AG10803 (cell line): ENCODE measurements around the gene TMOD2.

Source experiments
- DNase-seq: peaks from one replicate; pipeline ENCODE4 v3.0.0; 2010; ENCODE audit warnings: low read depth
- H3K4me3 ChIP-seq: 2 replicates; pipeline ENCODE4 v1.5.1; 2011; ENCODE audit warnings: mild to moderate bottlenecking, low read length, control low read depth
- CTCF ChIP-seq: conservative IDR thresholded peaks from 2 replicates; pipeline ENCODE4 v1.5.1; 2011; ENCODE audit warnings: mild to moderate bottlenecking, low read length, control low read depth, inconsistent platforms

The TMOD2 gene

GRCh38 chr15:51799282-51800252 is 48.2 kb downstream of the TMOD2 start:
- H3K4me3 ChIP-seq = no peak overlapping the region
- TF ChIP-seq CTCF = no peak
- DNase-seq = no peak

DNA sequence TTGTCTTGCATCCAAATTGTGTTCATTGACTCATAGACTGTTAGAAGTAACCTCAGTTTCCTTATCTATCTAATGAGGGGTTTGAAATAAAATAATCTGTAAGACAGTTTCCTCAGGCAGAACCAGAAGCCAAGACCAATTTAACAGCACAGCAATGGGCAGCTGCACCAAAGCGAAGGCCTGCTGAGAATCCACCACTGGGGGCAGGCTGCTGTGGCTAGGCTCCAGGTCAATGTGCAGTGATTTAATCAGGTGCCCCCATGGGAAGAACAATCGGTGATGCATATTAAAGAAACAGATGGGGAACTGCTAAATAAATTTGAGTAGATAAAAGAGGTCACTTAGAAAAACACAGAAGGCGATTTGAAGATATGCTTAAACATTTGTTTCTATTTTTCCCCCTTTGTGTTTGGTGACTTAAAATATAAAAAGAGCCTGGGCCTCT is 50.0 kb downstream of the TMOD2 start:
- peak; percentile 19 for DNase-seq
- peak; percentile 55 for TF ChIP-seq CTCF

DNA sequence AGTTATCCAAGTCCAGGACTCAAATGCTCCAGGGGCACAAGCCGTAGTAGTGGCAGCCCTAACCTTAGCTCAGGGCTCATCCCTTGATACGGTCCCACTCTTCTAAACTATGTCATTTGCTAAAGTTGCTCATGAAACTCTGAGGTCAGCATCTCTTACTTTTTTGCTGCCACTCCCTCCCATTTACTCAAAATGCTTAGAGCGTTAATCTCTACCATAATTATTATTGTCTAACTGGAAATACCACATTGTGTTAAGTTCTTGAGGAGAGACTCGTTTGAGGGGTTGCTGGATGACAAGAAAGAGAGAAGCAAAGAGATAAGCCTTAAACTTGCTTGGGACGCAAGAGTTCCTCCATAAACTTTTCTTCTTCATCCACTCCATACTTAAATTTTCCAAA is 51.2 kb downstream of the TMOD2 start:
- DNase-seq = no peak
- no peak for TF ChIP-seq CTCF
- H3K4me3 ChIP-seq = no peak overlapping the region

More for the DNA sequence above, 50.0 kb downstream of the TMOD2 start:
- H3K4me3 ChIP-seq = no peak overlapping the region

DNA sequence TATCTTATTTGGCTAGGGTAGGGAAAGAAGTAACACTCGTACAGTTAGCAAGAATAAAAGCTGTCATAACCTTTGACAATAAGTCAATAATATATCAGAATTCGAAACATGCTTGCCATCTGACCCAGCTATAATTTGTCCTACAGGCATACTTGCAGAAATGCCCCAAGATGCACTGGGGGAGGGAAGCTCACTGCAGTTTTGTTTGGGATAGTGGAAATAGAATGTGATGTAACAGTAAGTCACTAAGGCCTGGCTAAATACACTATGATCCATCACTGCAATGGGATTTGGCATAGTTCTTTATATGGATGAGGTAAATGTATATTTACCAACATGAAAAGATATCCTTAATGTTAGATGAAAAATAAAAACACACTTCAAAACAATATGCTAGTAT is 52.6 kb downstream of the TMOD2 start:
- no peak for TF ChIP-seq CTCF
- DNase-seq = peak; percentile 16
- no peak overlapping the region for H3K4me3 ChIP-seq

DNA sequence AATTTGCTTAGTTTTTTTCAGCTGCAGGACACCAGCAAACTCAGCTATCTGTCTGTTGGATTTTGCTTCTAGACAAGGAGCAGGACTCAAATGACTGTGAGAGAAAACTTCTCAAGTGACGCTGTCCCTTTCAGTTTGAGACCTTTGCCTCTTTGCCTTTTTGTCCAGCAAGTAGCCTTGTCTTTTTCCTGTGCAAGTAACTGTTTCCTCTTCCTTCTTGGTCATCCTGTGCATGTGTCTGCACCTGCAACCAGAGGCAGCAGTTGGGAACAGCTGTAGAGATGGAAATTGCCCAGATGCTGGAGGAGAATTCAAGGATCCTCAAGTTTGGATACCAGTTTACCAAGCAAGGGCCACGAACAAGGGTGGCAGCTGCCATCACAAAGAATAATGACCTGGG is 54.7 kb downstream of the TMOD2 start:
- H3K4me3 ChIP-seq = no peak overlapping the region
- no peak for DNase-seq
- no peak for TF ChIP-seq CTCF

DNA sequence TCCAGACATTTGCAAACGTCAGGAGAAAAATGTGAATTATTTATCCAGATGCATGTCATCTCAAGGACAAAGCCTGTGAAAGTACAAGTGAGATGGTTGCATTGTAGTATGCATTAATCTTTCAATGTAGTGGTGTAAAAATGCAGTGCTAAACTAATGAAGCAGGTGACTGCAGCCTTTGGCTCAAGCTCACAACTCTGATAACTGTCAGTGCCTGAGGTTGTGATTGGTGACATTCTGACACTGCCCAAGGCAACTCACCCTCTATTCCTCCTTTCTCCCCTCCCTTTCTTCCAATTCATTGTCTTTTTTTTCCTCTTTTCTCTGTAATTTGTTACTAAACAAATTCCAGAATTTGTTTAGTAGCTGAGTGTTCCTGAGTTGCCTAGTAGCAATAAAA is 58.1 kb downstream of the TMOD2 start:
- no peak overlapping the region for H3K4me3 ChIP-seq
- DNase-seq = no peak

More for the DNA sequence above, 58.1 kb downstream of the TMOD2 start:
- TF ChIP-seq CTCF = no peak
